Neural cell (in vitro differentiated cells): ENCODE results near the gene TIMELESS. TPM values are rescaled to one million over a fixed set of nuclear protein-coding genes. Genes with fewer than 3 reads are reported as not detected.

Experiments
- H2AFZ ChIP-seq: fragments of 200-600, 300-800 bp; sonication (generic), shearing (Covaris generic); 2 replicates; pipeline ENCODE4 v1.6.0; 2014; ENCODE audit warnings: low read depth, mild to moderate bottlenecking, antibody characterized with exemption, low read length, moderate library complexity
- H3F3A ChIP-seq: fragments of 200-600 bp; shearing (Covaris generic); 2 replicates; pipeline ENCODE4 v1.6.1; 2016; ENCODE audit warnings: mild to moderate bottlenecking, moderate library complexity, mixed read lengths, antibody characterized with exemption, low read length; ENCODE audit not compliant: insufficient read depth, poor library complexity, severe bottlenecking
- H3K27ac ChIP-seq: fragments of 200-600, 300-800 bp; sonication (generic), shearing (Covaris generic); 2 replicates; pipeline ENCODE4 v1.5.1; 2014; ENCODE audit warnings: mild to moderate bottlenecking, low read length, moderate library complexity
- H3K27me3 ChIP-seq: fragments of 300-800, 200-600 bp; sonication (generic), shearing (Covaris generic); 2 replicates; pipeline ENCODE4 v1.6.0; 2014; ENCODE audit warnings: mild to moderate bottlenecking, low read depth, low read length, moderate library complexity; ENCODE audit not compliant: insufficient read depth
- H3K36me3 ChIP-seq: fragments of 300-800, 200-600 bp; sonication (generic), shearing (Covaris generic); 2 replicates; pipeline ENCODE4 v1.5.1; 2014; ENCODE audit warnings: mild to moderate bottlenecking, antibody characterized with exemption, low read length, moderate library complexity; ENCODE audit not compliant: insufficient read depth
- H3K4me2 ChIP-seq: fragments of 300-800, 200-600 bp; sonication (generic), shearing (Covaris generic); 2 replicates; pipeline ENCODE4 v1.6.0; 2014; ENCODE audit warnings: mild to moderate bottlenecking, low read length
- H3K4me3 ChIP-seq: fragments of 300-800, 200-600 bp; sonication (generic), shearing (Covaris generic); 2 replicates; pipeline ENCODE4 v1.5.1; 2014; ENCODE audit warnings: mild to moderate bottlenecking, low read length, moderate library complexity
- H3K79me2 ChIP-seq: fragments of 200-600 bp; shearing (Covaris generic); replicated peaks from 2 replicates; pipeline ENCODE4 v1.6.0; 2014; ENCODE audit warnings: mild to moderate bottlenecking, low read length, moderate library complexity; ENCODE audit not compliant: insufficient read depth
- H3K9ac ChIP-seq: fragments of 300-800, 200-600 bp; sonication (generic), shearing (Covaris generic); 2 replicates; pipeline ENCODE4 v1.6.1; 2016; ENCODE audit warnings: mild to moderate bottlenecking, low read length, mixed read lengths
- H3K9me2 ChIP-seq: fragments of 200-600 bp; shearing (Covaris generic); 2 replicates; pipeline ENCODE4 v1.6.1; 2016; ENCODE audit warnings: mild to moderate bottlenecking, low read length, mixed read lengths; ENCODE audit not compliant: insufficient read depth
- H3K9me3 ChIP-seq: fragments of 200-600, 300-800 bp; sonication (generic), shearing (Covaris generic); 2 replicates; pipeline ENCODE4 v1.6.1; 2016; ENCODE audit warnings: mild to moderate bottlenecking, mixed run types, low read length, moderate library complexity, mixed read lengths
- H4K20me1 ChIP-seq: fragments of 200-600 bp; shearing (Covaris generic); 2 replicates; pipeline ENCODE4 v1.6.1; 2016; ENCODE audit warnings: mild to moderate bottlenecking, mixed run types; ENCODE audit not compliant: insufficient read depth
- EP300 ChIP-seq: fragments of 450-650 bp; conservative IDR thresholded peaks from 2 replicates; pipeline ENCODE4 v1.6.1; 2014; ENCODE audit warnings: antibody characterized with exemption, mild to moderate bottlenecking, moderate library complexity; ENCODE audit not compliant: poor library complexity, severe bottlenecking
- EZH2 ChIP-seq: fragments of 200-600, 300-800 bp; shearing (Covaris generic), sonication (generic); IDR thresholded peaks from 2 replicates; pipeline ENCODE4 v1.6.1; 2014; ENCODE audit warnings: antibody characterized with exemption, low read length, borderline replicate concordance, mild to moderate bottlenecking; ENCODE audit not compliant: insufficient read depth, poor library complexity, severe bottlenecking
- MXI1 ChIP-seq: fragments of 450-650 bp; conservative IDR thresholded peaks from 2 replicates; pipeline ENCODE4 v1.6.1; 2014; ENCODE audit warnings: antibody characterized with exemption, mild to moderate bottlenecking; ENCODE audit not compliant: poor library complexity, severe bottlenecking
- POLR2AphosphoS5 ChIP-seq: IDR thresholded peaks from 2 replicates; pipeline ENCODE4 v1.6.1; 2012
- RAD21 ChIP-seq: fragments of 450-650 bp; conservative IDR thresholded peaks from 2 replicates; pipeline ENCODE4 v1.6.1; 2014; ENCODE audit warnings: antibody characterized with exemption, mild to moderate bottlenecking, moderate library complexity
- REST ChIP-seq: IDR thresholded peaks from 2 replicates; pipeline ENCODE4 v1.6.1; 2012; ENCODE audit warnings: borderline replicate concordance
- SMC3 ChIP-seq: fragments of 450-650 bp; conservative IDR thresholded peaks from 2 replicates; pipeline ENCODE4 v1.6.1; 2014; ENCODE audit warnings: antibody characterized with exemption, mild to moderate bottlenecking, moderate library complexity; ENCODE audit not compliant: poor library complexity
- TAF1 ChIP-seq: IDR thresholded peaks from 2 replicates; pipeline ENCODE4 v1.6.1; 2012; ENCODE audit warnings: low read depth
- polyA plus RNA-seq: library from polyadenylated mRNA; depleted of rRNA; stranded (reverse); fragments of >200 nt; gene quantifications from 2 replicates; pipeline ENCODE4 v1.2.3, GENCODE V29; 2014
- TF ChIP-seq, protein P1 (sequence below): fragments of 450-650 bp; IDR thresholded peaks from 2 replicates; pipeline ENCODE4 v1.5.1; 2014; ENCODE audit warnings: antibody characterized with exemption, mild to moderate bottlenecking, moderate library complexity; ENCODE audit not compliant: poor library complexity, severe bottlenecking

The TIMELESS gene
- polyA plus RNA-seq, 1 donor from 2014 or later: 2.5 TPM

- Histone ChIP-seq H3K9me2 (no peaks in the 10 kb centered on the region), H3K4me3 (no peak overlapping the region), H3K9ac (no peak overlapping the region), H3F3A (no peaks in the 10 kb centered on the region), H3K9me3 (no peaks in the 10 kb centered on the region), H4K20me1 (no peaks in the 10 kb centered on the region), H3K36me3 (peaks cover 3% of the 10 kb centered on the region), H3K27me3 (no peaks in the 10 kb centered on the region), H3K4me2 (no peak overlapping the region), H3K79me2 (no peaks in the 10 kb centered on the region), H2AFZ (no peak overlapping the region), H3K27ac (no peak overlapping the region)
- no peak for TF ChIP-seq REST
These were observed 28.4 kb upstream of the TIMELESS start for GRCh38 chr12:56477521-56478225.

- no peaks in the 10 kb centered on the region for H3K27me3 ChIP-seq
- H3K9me2 ChIP-seq: no peaks in the 10 kb centered on the region
- H3K79me2 ChIP-seq: no peaks in the 10 kb centered on the region
- no peak overlapping the region for H3K9ac ChIP-seq
- H3K4me2 ChIP-seq: no peak overlapping the region
- no peak overlapping the region for H2AFZ ChIP-seq
- no peaks in the 10 kb centered on the region for H3K9me3 ChIP-seq
- no peak for TF ChIP-seq EP300
- TF ChIP-seq REST: no peak
- TF ChIP-seq SMC3: no peak
- TF ChIP-seq RAD21: no peak
- TF ChIP-seq EZH2: no peak
- no peak for TF ChIP-seq TAF1
- TF ChIP-seq MXI1: no peak
- no peak for TF ChIP-seq POLR2AphosphoS5
- TF ChIP-seq, protein P1, sequence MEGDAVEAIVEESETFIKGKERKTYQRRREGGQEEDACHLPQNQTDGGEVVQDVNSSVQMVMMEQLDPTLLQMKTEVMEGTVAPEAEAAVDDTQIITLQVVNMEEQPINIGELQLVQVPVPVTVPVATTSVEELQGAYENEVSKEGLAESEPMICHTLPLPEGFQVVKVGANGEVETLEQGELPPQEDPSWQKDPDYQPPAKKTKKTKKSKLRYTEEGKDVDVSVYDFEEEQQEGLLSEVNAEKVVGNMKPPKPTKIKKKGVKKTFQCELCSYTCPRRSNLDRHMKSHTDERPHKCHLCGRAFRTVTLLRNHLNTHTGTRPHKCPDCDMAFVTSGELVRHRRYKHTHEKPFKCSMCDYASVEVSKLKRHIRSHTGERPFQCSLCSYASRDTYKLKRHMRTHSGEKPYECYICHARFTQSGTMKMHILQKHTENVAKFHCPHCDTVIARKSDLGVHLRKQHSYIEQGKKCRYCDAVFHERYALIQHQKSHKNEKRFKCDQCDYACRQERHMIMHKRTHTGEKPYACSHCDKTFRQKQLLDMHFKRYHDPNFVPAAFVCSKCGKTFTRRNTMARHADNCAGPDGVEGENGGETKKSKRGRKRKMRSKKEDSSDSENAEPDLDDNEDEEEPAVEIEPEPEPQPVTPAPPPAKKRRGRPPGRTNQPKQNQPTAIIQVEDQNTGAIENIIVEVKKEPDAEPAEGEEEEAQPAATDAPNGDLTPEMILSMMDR: no peak
- no peak overlapping the region for H3K27ac ChIP-seq
- no peak overlapping the region for H3K4me3 ChIP-seq
- no peaks in the 10 kb centered on the region for H4K20me1 ChIP-seq
- no peaks in the 10 kb centered on the region for H3F3A ChIP-seq
- H3K36me3 ChIP-seq: peaks cover 3% of the 10 kb centered on the region
These were observed 27.8 kb upstream of the TIMELESS start for GRCh38 chr12:56476972-56477432.
